HG03439 (cell line): ENCODE measurements around the gene CAND2.
A peak's percentile ranks its signal among the peaks of the same experiment; 100 is the strongest.
"Not testable (repeated sequence)": the region's sequence is repeated elsewhere in the genome, so short reads cannot be mapped to it uniquely, and the experiment has no call there.

ENCODE experiments used
- ATAC-seq: cut with Tn5 transposase; IDR thresholded peaks from one replicate; pipeline ENCODE4 v1.9.1; 2021; ENCODE audit warnings: mild to moderate bottlenecking, moderate library complexity; ENCODE audit not compliant: unreplicated experiment

Gene CAND2

GRCh38 chr3:12829886-12830784 is 33.7 kb downstream of the CAND2 start:
- no peak for ATAC-seq

- no peak for ATAC-seq
These were observed 34.3 kb downstream of the CAND2 start for GRCh38 chr3:12830785-12831156.

- no peak for ATAC-seq
These were observed 34.9 kb downstream of the CAND2 start for GRCh38 chr3:12831301-12831866.

GRCh38 chr3:12832350-12833221 is 36.1 kb downstream of the CAND2 start:
- no peak for ATAC-seq

- no peak for ATAC-seq
These were observed 37.0 kb downstream of the CAND2 start for GRCh38 chr3:12833222-12834161.

GRCh38 chr3:12835052-12835665 is 38.7 kb downstream of the CAND2 start:
- no peak for ATAC-seq

GRCh38 chr3:12837295-12837986 is 41.0 kb downstream of the CAND2 start:
- no peak for ATAC-seq

GRCh38 chr3:12838179-12838965 is 41.9 kb downstream of the CAND2 start:
- ATAC-seq: no peak

GRCh38 chr3:12839156-12839946 is 42.9 kb downstream of the CAND2 start:
- no peak for ATAC-seq

- ATAC-seq: not testable (repeated sequence)
These were observed 43.7 kb downstream of the CAND2 start for GRCh38 chr3:12840148-12840547.

- peak; percentile 27 for ATAC-seq
These were observed 44.2 kb downstream of the CAND2 start for GRCh38 chr3:12840591-12841148.

GRCh38 chr3:12841149-12841969 is 44.9 kb downstream of the CAND2 start, which contains the start of gene RPL32:
Gene RPL32, minus strand, starts transcription at chr3:12841565. Its CDS starts 1,328 bp downstream, at chr3:12840237.
- peak; percentile 87 for ATAC-seq

- no peak for ATAC-seq
These were observed 45.5 kb downstream of the CAND2 start for GRCh38 chr3:12841970-12842328.

- ATAC-seq: no peak
These were observed 46.0 kb downstream of the CAND2 start for GRCh38 chr3:12842469-12842868.

- no peak for ATAC-seq
These were observed 49.3 kb downstream of the CAND2 start for GRCh38 chr3:12845811-12846210.

GRCh38 chr3:12852201-12852600 is 55.7 kb downstream of the CAND2 start:
- no peak for ATAC-seq

GRCh38 chr3:12853847-12854246 is 57.4 kb downstream of the CAND2 start:
- not testable (repeated sequence) for ATAC-seq
